Dermis lymphatic vessel endothelial cell (primary cell): ENCODE data around the gene SPINK13. TPM values are rescaled to one million over a fixed set of nuclear protein-coding genes. Genes with fewer than 3 reads are reported as not detected.

Experiments
- total RNA-seq: library from RNA; depleted of rRNA; stranded (reverse); fragments of >200 nt; gene quantifications from 2 replicates; pipeline ENCODE4 v1.2.1, GENCODE V29; 2014

SPINK13 gene
- total RNA-seq: not detected in 2 replicates

GRCh38 chr5:148268566-148268965, at the start of gene SPINK13:
Gene SPINK13, plus strand, starts transcription at chr5:148268794. Its CDS starts 1,279 bp downstream, at chr5:148270073.

GRCh38 chr5:148238418-148238794, 30.2 kb upstream of the SPINK13 start, which contains the start of gene MARCOL:
Gene MARCOL, plus strand, starts transcription at chr5:148238525. Its CDS starts 73 bp downstream, at chr5:148238598.

GRCh38 chr5:148312153-148312552, 43.6 kb downstream of the SPINK13 start, which contains the start of gene SPINK7:
Gene SPINK7, plus strand, starts transcription at chr5:148312423. Its CDS starts 61 bp downstream, at chr5:148312484.

GRCh38 chr5:148335259-148335658, 66.7 kb downstream of the SPINK13 start, which contains the start of gene SPINK9:
Gene SPINK9, plus strand, starts transcription at chr5:148335559. Its CDS starts 55 bp downstream, at chr5:148335614.

Other genes with a start within 250 kb of the SPINK13 start
- 0.09 TPM in 1 of 2 replicates, not detected in the other for gene SPINK5, start 204.8 kb upstream of the SPINK13 start, total RNA-seq
- not detected in 2 replicates for gene SPINK14, start 100.2 kb upstream of the SPINK13 start, total RNA-seq
- not detected in 2 replicates for gene SPINK6, start 65.8 kb upstream of the SPINK13 start, total RNA-seq
- gene MARCOL, start 30.3 kb upstream of the SPINK13 start, total RNA-seq: not detected in 2 replicates
- not detected in 2 replicates for gene SPINK7, start 43.6 kb downstream of the SPINK13 start, total RNA-seq
- gene SPINK9, start 66.8 kb downstream of the SPINK13 start, total RNA-seq: not detected in 2 replicates
- gene FBXO38, start 115.2 kb downstream of the SPINK13 start, total RNA-seq: 45.7 and 48.0 TPM in 2 replicates